Measurements from ENCODE around the gene SEPTIN6.
A peak's percentile ranks its signal among the peaks of the same experiment; 100 is the strongest.

SEPTIN6 gene

DNA sequence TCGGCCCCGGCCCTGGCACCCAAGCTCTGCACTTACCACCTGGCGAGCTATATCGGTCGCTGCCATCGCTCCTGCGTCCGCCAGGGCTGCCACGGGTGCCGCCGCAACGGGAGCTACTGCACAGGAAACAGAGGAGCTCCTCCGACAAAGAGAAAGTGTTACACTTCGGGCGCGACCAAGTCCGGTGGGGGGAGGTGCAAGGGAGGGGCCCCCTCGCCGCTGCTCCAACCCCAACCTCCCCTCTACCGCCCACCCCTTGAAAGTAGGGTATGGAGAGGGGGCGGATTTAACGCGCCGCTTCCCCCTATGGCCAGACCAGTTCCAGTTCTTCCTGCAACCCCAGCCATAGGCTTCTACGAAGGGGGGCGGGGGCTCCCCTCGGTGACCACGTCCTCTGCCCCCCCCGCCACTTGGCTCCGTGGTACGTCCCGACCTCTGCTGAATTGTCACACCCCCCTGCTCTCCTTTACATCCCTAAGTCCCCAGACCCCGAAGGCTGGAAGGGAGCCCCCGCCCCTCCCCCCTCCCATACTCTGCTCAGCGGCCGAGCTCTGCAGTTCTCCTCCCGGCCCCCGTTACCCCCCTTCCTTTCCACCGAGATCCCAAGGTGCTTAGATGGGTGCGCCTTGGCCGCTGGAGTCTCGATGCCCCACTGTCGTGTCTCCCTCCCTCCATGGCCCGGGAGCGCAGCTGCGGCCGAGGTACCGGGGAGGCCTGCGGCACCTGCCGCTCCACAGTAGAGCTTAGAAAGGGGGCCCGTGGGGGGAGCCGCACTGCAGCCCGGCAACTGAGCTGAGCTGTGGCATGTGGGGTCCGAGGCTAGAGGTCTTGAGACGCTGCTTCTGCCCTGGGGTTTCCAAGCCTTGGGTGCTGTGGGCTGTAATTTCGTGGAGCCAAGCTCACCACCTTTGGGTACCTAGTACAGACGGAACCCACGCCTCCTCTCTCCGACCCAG is at the start of gene SEPTIN6:
Gene SEPTIN6, minus strand, starts transcription at position 129 of the 956 bp plus-strand sequence. Its CDS starts 63 bp downstream, at position 66.
- DNase-seq (ENCODE audit: low read depth): no peak

DNA sequence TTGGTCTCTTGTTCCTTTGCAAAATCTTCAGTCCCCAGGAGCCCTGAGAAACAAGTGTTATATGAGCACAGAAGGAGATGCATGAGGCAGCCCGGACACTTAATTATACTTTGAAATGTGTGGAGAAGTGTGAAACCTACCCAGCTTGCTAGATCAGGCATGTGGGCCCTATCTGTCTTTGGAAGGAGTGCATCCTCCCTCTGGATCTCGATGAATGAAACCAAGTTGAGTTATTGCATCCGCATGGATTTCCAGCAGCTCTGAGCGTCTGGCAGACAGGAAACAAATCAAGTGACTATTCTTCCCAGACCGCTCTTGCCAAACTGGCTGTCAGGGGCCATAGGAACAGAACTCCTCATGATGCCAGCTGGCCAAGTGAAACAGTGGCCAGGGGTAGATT is 45.8 kb upstream of the SEPTIN6 start:
- no peak for DNase-seq (ENCODE audit: low read depth)

DNA sequence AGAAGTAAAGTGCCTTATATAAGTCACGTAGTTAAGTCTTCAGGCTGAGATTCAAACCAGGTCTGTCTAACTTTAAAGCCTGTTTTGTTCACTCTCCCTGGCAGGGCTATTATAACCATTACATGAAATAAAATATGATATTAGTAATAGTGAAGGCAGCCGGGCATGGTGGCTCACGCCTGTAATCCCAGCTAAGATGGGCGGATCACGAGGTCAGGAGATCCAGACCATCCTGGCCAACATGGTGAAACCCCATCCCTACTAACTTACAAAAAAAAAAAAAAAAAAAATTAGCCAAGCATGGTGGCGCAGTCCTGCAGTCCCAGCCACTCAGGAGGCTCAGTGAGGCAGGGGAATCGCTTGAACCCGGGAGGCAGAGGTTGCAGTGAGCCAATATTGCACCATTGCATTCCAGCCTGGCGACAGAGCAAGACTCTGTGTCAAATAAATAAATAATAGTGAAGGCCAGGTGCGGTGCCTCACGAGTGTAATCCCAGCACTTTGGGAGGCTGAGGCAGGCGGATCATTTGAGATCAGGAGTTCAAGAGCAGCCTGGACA is 43.3 kb upstream of the SEPTIN6 start:
- no peak for DNase-seq (ENCODE audit: low read depth)

DNA sequence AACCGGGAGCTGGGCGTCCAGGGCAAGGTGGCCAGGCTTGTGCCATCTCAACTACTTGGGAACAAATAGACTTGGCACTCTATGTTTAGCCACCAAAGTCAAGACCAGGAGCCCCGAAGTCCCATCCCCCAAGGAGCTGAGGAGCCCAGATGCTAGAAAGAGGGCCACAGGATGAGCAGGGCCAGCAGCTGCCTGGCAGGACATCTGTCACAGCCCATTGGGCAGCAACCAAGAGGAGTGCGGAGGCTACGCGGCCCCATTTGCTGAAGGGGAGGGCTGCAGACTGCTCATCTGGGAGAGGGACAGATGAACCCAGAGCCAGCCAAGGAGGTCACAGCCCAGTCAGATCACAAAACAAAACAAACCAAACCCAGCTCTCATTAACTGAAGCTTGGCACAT is 42.5 kb upstream of the SEPTIN6 start:
- no peak for DNase-seq (ENCODE audit: low read depth)

DNA sequence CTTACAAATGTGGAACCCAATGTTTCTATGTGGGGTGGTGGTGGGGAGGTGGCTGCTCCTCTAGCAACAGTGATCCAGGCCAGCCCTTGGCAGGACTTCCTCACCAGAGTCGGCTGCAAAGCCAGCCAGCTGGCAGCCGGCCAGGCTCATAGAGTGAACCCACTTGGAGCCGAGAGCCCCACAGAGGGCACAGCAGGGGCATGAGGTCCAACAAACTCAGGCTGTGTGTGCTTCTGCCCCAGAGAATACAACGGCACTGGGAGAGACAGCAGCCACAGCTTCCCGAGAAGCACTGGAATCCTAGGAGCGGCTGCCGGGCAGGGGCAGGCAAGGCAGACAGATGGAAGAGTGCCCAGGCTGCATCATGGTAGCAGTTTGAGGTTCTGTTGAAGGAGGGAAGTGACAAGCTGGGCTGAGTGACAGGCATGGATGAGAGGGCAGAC is 42.0 kb upstream of the SEPTIN6 start:
- no peak for DNase-seq (ENCODE audit: low read depth)

DNA sequence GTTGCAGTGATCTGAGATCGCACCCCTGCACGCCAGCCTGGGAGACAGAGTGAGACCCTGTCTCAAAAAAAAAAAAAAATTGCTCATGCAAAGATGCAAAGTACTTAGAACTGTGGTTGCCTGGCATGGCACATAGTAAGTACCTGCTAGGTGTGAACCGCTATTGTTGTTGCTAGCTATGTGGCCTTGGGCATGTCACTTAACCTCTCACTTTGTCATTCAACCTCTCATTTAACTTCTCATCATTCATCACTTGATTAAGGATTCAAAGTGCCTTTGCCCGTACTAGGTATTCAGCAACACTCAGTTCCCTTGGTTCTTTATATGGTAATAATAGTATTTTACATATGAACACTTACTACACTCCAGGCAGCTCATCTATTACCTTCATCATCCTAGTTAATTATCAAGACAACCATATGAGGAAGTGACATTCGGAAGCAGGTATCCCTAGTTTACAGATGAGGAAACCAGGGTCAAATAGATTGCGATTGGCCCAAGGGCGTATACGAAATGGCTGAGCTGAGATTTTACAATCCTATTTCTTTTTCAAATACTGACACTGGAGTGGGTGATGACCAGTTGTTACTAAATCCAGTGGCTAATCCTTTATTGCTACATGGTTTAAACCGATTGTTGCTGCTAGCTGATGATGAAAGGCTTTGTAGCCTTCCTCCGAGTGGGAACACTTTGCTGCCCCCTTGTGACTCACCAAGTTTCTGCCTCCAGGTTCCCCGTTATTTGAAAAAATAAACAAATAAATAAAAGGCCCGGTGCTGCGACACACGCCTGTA is 36.6 kb upstream of the SEPTIN6 start:
- DNase-seq (ENCODE audit: low read depth): no peak

DNA sequence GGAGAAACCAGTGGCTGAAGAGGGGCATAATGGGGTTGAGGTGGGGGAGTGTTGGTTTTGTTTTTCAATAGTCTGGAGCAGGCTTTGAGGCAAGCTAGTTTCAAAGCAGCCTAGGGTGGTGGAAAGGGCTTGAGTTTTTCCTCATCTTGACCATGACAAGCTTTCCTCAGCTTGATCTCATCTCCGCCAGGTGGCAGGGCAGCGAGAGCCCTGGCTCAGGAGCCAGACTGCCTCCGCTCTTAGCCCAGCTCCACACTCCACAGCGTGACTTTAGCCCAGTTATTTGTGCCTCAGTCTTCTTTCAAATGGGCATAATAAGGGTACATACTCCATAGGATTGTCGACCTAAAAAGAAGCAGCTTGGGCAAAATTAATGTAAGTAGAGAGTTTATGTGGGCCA is 35.5 kb upstream of the SEPTIN6 start:
- DNase-seq (ENCODE audit: low read depth): no peak

DNA sequence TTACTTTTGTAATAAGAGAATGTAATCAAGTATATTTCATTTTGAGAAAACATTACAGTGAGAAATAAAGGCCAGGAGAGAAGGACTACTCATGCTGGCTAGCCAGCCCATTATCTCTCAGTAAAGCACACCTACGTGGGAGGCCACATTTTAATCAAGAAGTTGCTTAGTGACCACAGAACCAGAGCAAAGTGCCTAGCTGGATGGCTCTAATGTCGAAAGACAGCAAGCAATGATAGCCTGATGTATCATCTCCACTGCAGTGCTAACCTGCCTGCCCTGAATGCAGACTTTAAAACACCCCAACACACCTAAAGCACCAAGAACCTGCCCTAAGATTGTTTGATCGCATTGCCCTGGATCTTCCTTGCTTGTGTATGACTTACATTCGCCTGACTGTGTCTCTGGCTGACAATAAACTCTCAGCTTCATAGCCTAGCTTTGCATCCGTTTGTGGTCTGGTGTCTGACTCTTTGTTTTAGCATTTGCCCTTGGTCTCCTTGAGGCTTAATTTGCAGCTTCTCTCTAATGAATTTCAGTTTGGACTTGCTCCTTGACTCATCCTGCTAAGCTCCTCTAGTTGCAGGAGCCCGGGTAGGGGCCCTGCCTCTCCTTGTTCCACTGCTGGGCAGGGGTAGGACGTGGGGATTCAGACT is 34.1 kb upstream of the SEPTIN6 start:
- no peak for DNase-seq (ENCODE audit: low read depth)

DNA sequence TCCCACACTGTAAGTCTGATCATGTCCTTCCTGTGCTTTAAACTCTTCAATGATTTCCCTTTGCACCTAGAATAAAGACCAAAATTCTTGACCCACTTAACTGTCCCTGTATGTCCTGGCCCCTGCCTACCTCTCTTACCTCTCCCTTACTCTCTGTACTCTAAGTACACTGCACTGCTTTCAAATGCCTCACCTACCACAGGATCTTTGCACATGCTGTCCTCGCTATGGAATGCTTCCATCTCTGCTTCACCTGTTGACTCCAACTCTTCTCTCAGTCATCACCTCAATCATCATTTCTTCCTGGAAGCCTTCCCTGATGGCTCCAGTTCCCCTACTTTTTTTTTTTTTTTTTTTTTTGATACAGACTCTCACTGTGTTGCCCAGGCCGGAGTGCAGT is 29.0 kb upstream of the SEPTIN6 start:
- DNase-seq (ENCODE audit: low read depth): no peak

DNA sequence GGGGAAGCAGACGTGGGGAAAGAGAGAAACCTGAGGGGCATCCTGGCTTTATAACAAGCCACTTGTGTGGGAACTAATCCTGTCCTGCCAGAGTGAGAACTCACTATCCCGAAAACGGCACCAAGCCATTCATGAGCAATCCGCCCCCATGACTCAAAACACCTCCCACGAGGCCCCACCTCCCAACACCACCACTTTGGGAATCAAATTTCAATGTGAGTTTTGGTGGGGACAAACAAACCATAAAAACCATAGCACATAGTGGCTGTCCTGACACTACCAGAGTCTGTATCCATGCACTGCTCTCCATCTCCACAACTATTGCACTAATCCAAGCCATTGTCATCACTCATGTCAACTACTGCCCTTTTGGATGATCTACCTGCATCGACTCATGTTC is 28.5 kb upstream of the SEPTIN6 start:
- DNase-seq (ENCODE audit: low read depth): no peak

DNA sequence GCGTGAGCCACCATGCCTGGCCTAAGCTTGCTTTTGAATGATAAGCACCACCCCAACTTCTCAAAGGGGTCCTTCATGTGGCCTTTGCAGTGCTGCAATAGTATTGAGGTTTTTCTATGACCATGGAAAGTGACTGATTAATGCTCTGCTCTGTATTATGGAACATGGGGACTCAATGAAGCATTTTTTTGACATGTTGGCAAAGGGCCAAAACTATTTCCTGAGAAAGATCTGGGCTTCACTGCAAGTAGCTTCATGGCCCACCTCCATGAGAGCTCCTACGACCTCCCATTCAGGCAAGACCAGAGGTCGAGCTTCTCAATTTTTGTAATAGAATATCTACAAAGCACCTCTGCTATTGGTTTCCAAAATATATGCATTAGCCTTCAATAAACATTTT is 16.7 kb upstream of the SEPTIN6 start:
- no peak for DNase-seq (ENCODE audit: low read depth)

DNA sequence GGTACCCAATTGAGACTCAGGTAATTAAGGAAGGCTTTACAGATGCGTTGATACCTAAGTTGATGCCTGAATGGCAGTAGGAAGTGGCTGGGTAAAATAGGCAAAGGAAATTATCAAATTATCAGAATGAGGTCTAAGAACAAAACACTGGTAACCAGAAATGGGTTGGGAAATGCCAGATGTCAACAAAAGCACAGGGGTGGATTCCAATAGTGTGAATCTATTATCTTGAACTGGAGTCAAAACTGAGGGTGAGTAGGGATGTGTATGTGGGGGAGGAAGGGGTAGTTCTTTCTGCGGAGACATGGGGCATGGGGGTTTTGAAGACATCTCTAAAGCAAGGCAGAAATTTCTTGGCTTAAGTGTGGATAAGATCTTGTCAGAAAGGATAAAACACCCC is 16.0 kb upstream of the SEPTIN6 start:
- DNase-seq (ENCODE audit: low read depth): no peak

DNA sequence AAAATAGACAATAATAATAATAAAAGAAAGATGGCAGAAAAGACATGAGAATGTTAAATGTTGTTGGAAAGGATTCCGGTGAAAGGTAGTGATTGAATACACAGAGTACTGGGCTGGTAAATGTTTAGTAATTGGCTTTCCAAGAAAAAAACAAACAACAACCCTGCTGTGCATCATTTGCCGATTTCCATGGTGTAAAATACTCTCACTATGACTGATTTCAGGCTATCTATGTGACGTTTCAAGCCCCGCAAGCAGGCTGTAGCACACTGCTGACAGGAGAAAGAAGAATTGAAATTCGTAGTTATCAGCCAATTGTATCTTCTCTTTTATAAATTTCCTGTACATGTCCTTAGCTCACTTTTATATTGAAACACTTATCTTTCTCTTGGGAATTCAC is 13.6 kb upstream of the SEPTIN6 start:
- no peak for DNase-seq (ENCODE audit: low read depth)

DNA sequence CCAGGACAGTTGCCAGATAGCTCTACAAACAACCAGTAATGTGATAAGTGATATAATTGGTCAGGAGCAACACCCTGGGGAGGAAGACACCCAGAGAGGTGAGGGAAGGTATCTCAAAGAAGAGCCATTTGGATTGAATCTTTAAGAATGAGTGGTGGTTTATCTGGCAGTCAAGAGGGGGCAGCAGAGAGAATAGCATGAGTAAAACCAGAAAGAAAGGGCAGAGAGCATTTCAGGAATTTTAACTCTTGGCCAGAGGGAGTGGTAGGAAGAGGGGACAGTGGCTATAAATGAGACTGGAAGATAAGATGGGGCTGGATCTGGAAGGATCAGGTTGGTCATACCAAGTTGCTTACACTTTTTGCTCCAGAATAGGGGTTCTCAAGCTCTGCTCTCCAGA is 5.9 kb upstream of the SEPTIN6 start:
- DNase-seq (ENCODE audit: low read depth): peak; percentile 15

DNA sequence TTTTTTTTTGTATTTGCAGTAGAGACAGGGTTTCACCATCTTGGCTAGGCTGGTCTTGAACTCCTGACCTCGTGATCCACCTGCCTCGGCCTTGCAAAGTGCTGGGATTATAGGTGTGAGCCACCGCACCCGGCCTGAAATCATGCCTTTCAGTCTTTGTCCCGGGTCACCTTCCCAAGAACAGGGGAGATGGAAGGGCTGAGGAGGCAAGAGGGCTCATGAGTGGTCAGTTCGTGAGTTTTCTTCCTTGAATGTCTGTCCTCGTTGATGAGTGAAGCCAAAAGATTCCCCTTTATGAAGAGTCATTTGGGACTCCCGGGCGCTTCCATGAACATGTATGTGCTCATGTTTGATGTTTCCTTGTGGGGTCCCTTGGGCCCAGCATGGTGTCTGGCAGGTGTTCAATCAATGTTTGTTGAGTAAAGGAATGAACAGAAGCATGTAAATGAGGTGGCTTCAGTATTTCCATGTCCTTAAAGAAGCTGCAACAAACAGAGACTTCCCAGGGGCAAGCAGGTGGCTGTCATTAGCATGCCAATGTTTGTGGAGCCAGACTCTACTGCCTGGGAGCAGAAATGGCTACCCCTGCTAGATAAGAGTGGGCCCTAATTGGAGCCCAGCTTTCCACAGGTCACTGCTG is 3.4 kb upstream of the SEPTIN6 start:
- no peak for DNase-seq (ENCODE audit: low read depth)

DNA sequence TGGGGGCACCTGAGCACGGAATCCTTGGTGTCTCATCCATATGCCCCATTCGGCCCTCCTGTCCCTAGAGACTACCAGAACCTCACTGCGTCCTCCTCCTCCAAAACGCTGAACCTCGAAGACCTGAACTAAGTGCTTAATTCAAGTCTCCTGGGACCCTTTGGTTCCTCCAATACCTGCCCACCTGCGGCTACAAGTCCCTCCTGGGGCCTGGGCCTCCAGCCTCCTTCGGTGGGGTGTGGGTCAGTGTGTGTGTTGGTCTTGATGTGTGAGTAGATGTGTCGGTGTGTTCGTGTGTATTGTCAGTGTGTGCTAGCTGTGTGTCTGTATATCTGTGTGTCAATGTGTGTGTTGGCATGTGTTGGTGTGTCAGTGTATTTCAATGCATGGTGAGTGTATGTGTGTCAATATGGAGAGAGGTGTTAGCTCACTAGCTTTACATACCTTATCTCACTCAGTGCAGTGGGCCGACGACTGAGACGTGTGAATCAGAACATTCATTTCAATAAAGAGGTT is 2.6 kb upstream of the SEPTIN6 start:
- DNase-seq (ENCODE audit: low read depth): no peak

DNA sequence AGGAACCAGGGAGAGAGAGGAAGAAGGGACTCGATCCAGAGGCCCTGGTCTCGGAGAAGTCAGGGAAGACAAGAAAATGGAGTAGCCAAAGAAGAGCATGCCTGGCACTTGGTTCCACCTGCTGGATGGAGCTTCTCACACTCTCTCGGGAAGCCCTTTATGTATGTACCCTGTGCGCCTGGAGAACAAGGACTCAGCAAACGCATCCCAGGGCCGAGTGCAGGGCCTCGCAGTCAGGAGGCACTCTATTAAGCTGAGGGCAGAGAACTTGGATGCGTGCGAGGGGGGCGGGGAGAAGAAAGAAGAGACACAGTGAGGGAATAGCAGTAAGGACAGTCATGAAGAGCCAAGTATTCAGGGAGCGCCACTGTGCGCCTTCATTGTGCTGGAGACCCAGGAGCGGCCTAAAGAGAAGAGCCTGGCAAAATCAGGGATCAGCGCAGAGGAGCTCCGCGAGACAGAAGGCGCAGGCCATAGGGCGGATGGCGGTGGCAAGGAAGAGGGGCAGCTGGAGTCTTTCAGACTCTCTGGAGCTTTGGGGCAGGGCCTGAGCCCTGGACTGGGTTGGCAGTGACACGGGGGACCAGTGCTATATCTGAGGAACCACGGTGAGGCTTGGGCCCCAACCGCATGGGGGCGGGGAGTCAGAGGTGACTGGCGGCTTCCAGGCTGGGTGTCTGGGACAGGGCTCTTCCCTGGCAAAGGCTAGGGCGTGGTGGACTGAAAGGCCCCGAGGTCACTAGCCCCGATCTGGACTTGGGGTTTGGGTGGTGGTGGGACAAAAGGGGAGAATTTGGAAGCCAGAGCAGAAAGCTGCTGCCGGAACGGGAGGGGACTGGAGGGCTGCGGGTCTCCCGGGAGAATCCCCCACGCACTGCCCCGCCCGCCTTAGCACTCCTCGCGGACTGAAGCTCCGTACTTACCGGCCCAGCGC is 1.9 kb upstream of the SEPTIN6 start:
- DNase-seq (ENCODE audit: low read depth): no peak

DNA sequence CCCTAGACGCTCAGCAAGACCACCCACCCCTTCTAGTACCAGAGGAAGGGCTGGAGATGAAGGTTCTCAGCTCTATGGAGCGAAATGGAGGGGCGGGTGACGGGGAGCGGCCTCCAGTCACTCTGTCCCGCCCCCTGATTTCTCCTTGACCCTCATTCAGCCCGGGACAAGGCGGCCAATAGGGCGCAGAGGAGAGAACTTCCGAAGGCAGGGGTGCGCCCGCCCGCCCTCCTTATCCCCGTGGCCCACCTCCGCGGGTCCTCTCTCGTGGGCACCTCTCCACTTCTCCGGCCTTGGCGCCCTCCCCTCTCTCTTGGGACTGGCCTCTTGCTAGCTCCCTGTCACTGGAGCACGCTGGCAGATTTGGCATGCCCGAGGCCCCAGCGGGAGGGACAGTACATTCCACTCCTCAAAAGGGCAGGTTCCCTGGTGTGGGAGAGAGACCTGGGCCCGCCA is 1.1 kb upstream of the SEPTIN6 start:
- no peak for DNase-seq (ENCODE audit: low read depth)

DNA sequence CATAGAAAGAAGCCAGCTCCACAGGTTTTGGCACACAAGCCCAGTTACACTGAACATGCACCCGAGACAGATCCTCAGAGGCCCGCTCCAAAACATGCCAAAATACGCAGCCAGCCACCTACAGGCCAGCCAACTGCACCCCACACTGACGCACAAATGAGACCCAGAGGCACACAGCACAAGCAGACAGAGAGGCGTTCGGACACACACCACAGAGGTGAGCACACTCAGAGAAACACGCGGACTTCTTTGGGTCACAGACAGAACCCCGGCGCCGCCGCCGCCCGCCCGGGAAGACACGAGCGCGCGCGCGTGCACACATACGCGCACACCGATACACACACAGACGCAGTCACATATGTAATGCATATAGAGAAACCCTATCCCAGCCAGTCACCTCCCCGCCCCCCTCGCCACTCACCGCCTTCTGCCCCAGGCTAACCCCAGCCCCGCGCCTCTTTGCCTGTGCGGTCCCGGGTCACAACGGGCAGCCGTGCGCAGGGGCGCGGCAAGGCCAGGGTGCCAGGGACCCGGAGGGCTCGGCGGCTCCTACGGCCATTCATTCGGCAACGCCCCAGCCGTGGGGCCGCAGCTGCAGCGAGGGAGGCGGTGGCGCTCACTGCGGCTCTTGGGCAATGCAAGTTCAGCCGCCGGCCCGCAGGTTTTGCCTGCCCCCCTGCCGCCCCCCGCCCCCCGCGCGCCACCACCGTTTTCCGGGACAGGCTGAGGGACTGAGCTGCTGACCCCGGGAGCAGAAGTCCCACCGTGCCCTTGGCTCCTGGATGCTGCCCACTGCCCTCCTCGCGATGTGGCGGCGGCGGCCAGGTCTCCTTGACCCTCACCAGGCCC is 553 bp downstream of the SEPTIN6 start:
- DNase-seq (ENCODE audit: low read depth): no peak
